NT2/D1 (cell line): Measurements from ENCODE around the gene AMBRA1.

Experiments used
- SUZ12 ChIP-seq: IDR thresholded peaks from 2 replicates; pipeline ENCODE4 v1.6.1; 2011; ENCODE audit not compliant: insufficient read length, insufficient read depth; ENCODE audit errors: extremely low read depth
- YY1 ChIP-seq: IDR thresholded peaks from 2 replicates; pipeline ENCODE4 v1.6.1; 2011; ENCODE audit not compliant: insufficient read length, insufficient read depth

- TF ChIP-seq SUZ12 = no peak
- no peak for TF ChIP-seq YY1
Observed at GRCh38 chr11:46431211-46431610, 162.6 kb downstream of the AMBRA1 start.
